Subcutaneous abdominal adipose tissue (tissue), 5 donors: Measurements from ENCODE around the gene ILDR1.

Source experiments
- H3K27ac ChIP-seq: one replicate; pipeline ENCODE4 v1.7.0; 2013; ENCODE audit warnings: low read depth, mild to moderate bottlenecking, inconsistent platforms, low read length, moderate library complexity
- H3K27me3 ChIP-seq, 5 donors: one replicate each; pipeline ENCODE4 v1.7.0; 2013; ENCODE audit warnings: low read length in 5 of 5, inconsistent platforms in 1 of 5; ENCODE audit not compliant: control insufficient read depth in 5 of 5, insufficient read depth in 4 of 5
- H3K36me3 ChIP-seq, 5 donors: one replicate each; pipeline ENCODE4 v1.7.0; 2013; ENCODE audit warnings: low read length in 5 of 5; ENCODE audit not compliant: control insufficient read depth in 5 of 5, insufficient read depth in 5 of 5
- H3K4me1 ChIP-seq, 5 donors: one replicate each; pipeline ENCODE4 v1.7.0; 2013; ENCODE audit warnings: low read length in 5 of 5, mild to moderate bottlenecking in 3 of 5, moderate library complexity in 1 of 5; ENCODE audit not compliant: control insufficient read depth in 5 of 5, insufficient read depth in 5 of 5
- H3K4me3 ChIP-seq, 5 donors: one replicate each; pipeline ENCODE4 v1.7.0; 2013; ENCODE audit warnings: low read length in 5 of 5, low read depth in 1 of 5
- H3K9ac ChIP-seq, 5 donors: one replicate each; pipeline ENCODE4 v1.7.0; 2013; ENCODE audit warnings: low read length in 5 of 5, mild to moderate bottlenecking in 4 of 5, moderate library complexity in 3 of 5
- H3K9me3 ChIP-seq, 5 donors: one replicate each; pipeline ENCODE4 v1.7.0; 2013; ENCODE audit warnings: low read length in 5 of 5; ENCODE audit not compliant: control insufficient read depth in 5 of 5
- donor health status: healthy.
- donor health status: healthy.
- donor health status: healthy.
- donor health status: healthy.
- donor health status: healthy.

The ILDR1 gene

DNA sequence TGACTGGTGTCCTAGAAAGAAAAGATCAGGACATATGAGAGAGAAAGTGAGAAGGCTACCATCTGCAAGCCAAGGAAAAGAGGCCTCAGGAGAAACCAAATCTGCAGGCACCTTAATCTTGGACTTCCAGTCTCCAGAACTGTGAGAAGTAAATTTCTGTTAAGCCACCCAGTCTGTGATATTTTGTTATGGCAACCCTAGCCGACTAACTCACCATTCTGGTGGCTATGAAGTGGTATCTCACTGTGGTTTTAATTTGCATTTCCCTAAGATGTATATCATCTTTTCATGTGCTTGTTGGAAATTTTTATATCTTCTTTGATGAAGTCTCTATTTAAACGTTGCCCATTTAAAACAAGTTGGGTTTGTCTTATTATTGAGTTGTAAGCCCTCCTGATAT, 40.6 kb downstream of the ILDR1 start:
- Histone ChIP-seq H3K27ac (no peak overlapping the region), H3K9me3 (peaks cover 0 to 19% (median 9%) of the 10 kb centered on the region in 5 donors), H3K9ac (no peak overlapping the region), H3K4me3 (no peak overlapping the region), H3K27me3 (no peaks in the 10 kb centered on the region), H3K36me3 (no peaks in the 10 kb centered on the region), H3K4me1 (no peaks in the 10 kb centered on the region)

- no peaks in the 10 kb centered on the region for H3K36me3 ChIP-seq
- no peaks in the 10 kb centered on the region for H3K27me3 ChIP-seq
- peaks cover 0 to 19% (median 9%) of the 10 kb centered on the region in 5 donors for H3K9me3 ChIP-seq
- H3K9ac ChIP-seq, result no peak overlapping the region
- no peaks in the 10 kb centered on the region for H3K4me1 ChIP-seq
- no peak overlapping the region for H3K27ac ChIP-seq
- H3K4me3 ChIP-seq, result no peak overlapping the region
Measured at GRCh38 chr3:121980450-121980796, 41.6 kb downstream of the ILDR1 start.

- no peak overlapping the region for H3K4me3 ChIP-seq
- no peak overlapping the region for H3K27ac ChIP-seq
- no peak overlapping the region for H3K9ac ChIP-seq
- no peaks in the 10 kb centered on the region for H3K4me1 ChIP-seq
- H3K27me3 ChIP-seq, result no peaks in the 10 kb centered on the region
- H3K9me3 ChIP-seq, result peaks cover 0 to 19% (median 9%) of the 10 kb centered on the region in 5 donors
- H3K36me3 ChIP-seq, result no peaks in the 10 kb centered on the region
Measured at GRCh38 chr3:121979734-121980449, 42.2 kb downstream of the ILDR1 start.

DNA sequence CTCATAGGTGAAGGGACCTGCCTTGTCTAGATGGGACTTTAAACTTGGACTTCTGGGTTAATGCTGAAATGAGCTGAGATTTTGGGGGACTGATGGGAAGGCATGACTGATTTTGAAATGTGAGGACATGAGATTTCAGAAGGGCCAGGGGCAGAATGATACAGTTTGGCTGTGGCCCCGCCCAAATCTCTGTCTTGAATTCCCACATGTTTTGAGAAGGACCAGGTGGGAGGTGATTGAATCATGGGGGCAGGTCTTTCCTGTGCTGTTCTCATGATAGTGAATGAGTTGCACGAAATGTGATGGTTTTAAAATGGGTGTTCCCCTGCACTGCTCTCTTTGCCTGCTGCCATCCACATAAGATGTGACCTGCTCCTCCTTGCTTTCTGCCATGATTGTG, 42.8 kb downstream of the ILDR1 start:
- no peaks in the 10 kb centered on the region for H3K36me3 ChIP-seq
- no peaks in the 10 kb centered on the region for H3K27me3 ChIP-seq
- peaks cover 0 to 15% (median 11%) of the 10 kb centered on the region in 5 donors for H3K9me3 ChIP-seq
- H3K4me1 ChIP-seq, result no peaks in the 10 kb centered on the region
- no peak overlapping the region for H3K9ac ChIP-seq
- H3K27ac ChIP-seq, result no peak overlapping the region
- no peak overlapping the region for H3K4me3 ChIP-seq

- no peak overlapping the region for H3K27ac ChIP-seq
- no peaks in the 10 kb centered on the region for H3K36me3 ChIP-seq
- no peak overlapping the region for H3K9ac ChIP-seq
- H3K27me3 ChIP-seq, result no peaks in the 10 kb centered on the region
- no peaks in the 10 kb centered on the region for H3K4me1 ChIP-seq
- peaks cover 0 to 6% (median 2%) of the 10 kb centered on the region in 5 donors for H3K9me3 ChIP-seq
- H3K4me3 ChIP-seq, result no peak overlapping the region
Measured at GRCh38 chr3:121976727-121977126, 45.3 kb downstream of the ILDR1 start.

GRCh38 chr3:121975702-121976302, 46.2 kb downstream of the ILDR1 start:
- peaks cover 0 to 6% (median 2%) of the 10 kb centered on the region in 5 donors for H3K9me3 ChIP-seq
- no peaks in the 10 kb centered on the region for H3K27me3 ChIP-seq
- H3K36me3 ChIP-seq, result no peaks in the 10 kb centered on the region
- no peaks in the 10 kb centered on the region for H3K4me1 ChIP-seq
- no peak overlapping the region for H3K4me3 ChIP-seq
- H3K27ac ChIP-seq, result no peak overlapping the region
- H3K9ac ChIP-seq, result no peak overlapping the region

GRCh38 chr3:121974601-121975111, 47.4 kb downstream of the ILDR1 start:
- H3K27ac ChIP-seq, result no peak overlapping the region
- no peaks in the 10 kb centered on the region for H3K36me3 ChIP-seq
- H3K9me3 ChIP-seq, result peaks cover 0 to 6% (median 2%) of the 10 kb centered on the region in 5 donors
- no peaks in the 10 kb centered on the region for H3K27me3 ChIP-seq
- H3K4me1 ChIP-seq, result no peaks in the 10 kb centered on the region
- H3K9ac ChIP-seq, result no peak overlapping the region
- no peak overlapping the region for H3K4me3 ChIP-seq

DNA sequence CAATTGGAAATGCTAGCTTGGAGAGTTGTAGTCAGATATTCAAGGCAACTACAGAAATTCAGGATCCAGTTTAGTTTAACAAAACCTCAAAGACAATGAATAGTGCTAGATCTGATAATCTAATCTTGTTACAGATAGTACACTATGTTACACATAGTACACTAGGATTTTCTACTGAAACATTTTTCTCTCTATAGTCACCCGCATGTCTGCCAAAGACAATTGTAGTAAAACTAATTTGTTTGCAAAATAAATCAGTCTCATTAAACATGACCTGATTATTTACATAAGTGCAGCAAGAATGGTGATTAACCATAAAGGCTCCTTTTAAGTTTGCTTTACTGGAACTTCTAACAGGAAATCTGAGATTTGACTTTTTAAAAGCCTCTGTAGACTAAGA, 52.0 kb downstream of the ILDR1 start:
- Histone ChIP-seq H3K4me1 (no peaks in the 10 kb centered on the region), H3K4me3 (no peak overlapping the region), H3K9ac (no peak overlapping the region), H3K9me3 (peaks cover 0 to 5% (median 0%) of the 10 kb centered on the region in 5 donors), H3K36me3 (no peaks in the 10 kb centered on the region), H3K27me3 (no peaks in the 10 kb centered on the region), H3K27ac (no peak overlapping the region)

DNA sequence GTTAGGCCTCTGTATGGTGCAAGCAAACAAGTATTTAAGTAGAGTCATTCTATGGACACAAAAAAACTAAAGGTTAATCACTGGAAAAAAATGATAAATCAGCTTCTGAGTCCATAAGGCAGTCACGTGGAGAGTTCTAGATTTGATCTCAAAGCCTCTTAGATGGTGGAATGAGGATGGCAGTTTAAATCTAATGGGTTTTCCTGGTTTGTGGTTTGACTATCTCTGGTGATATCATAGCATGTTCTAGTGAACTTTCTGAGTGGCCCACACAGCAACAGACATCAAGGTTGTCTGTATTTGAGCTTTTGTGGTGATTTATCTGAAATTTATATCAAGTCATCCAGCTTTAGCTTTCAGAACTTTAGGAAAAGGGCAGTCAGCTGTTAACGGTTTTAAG, 52.4 kb downstream of the ILDR1 start:
- H3K9me3 ChIP-seq, result peaks cover 0 to 5% (median 0%) of the 10 kb centered on the region in 5 donors
- no peaks in the 10 kb centered on the region for H3K27me3 ChIP-seq
- no peaks in the 10 kb centered on the region for H3K36me3 ChIP-seq
- no peak overlapping the region for H3K4me3 ChIP-seq
- no peaks in the 10 kb centered on the region for H3K4me1 ChIP-seq
- no peak overlapping the region for H3K9ac ChIP-seq
- no peak overlapping the region for H3K27ac ChIP-seq

DNA sequence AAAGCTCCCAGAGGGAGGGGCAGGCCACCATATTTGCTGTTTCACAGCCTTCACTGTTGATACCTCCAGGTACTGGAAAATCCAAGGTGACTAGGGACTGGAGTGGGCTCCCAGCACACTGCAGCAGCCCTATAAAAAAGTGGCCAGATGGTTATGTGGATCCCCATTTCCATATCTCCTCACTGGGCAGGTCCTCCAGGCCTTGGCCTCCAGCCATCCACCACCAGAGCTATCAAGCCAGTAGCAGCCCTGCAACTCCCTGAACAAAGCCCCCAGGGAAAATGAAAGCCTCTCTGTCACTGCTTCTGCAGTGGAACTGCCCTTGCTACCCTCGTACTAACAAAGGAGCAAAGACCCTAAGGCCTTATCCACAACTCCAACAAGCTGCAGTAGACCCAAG, 58.4 kb downstream of the ILDR1 start:
- Histone ChIP-seq H3K4me1 (no peaks in the 10 kb centered on the region), H3K9me3 (peaks cover 0 to 12% (median 0%) of the 10 kb centered on the region in 5 donors), H3K27ac (no peak overlapping the region), H3K4me3 (no peak overlapping the region), H3K36me3 (no peaks in the 10 kb centered on the region), H3K27me3 (no peaks in the 10 kb centered on the region), H3K9ac (no peak overlapping the region)
